Fibroblast of mammary gland (primary cell): Measurements from ENCODE around the gene RNF113B.
A peak's percentile ranks its signal among the peaks of the same experiment; 100 is the strongest.

Experiments used
- DNase-seq: peaks from one replicate; pipeline ENCODE4 v3.0.0-alpha.2; 2010; ENCODE audit warnings: low read depth
- H3K4me3 ChIP-seq: 2 replicates; pipeline ENCODE4 v1.5.1; 2011; ENCODE audit warnings: low read depth, mild to moderate bottlenecking, low read length, moderate library complexity; ENCODE audit not compliant: control insufficient read depth
- CTCF ChIP-seq: conservative IDR thresholded peaks from 2 replicates; pipeline ENCODE4 v1.5.1; 2011; ENCODE audit warnings: low read depth, low read length, inconsistent platforms; ENCODE audit not compliant: control insufficient read depth, insufficient read depth

RNF113B gene

GRCh38 chr13:98144027-98144741 is 32.9 kb downstream of the RNF113B start:
- TF ChIP-seq CTCF: no peak
- peak overlapping the region; percentile 69 for H3K4me3 ChIP-seq
- peak; percentile 62 for DNase-seq

- peak overlapping the region; percentile 69 for H3K4me3 ChIP-seq
- no peak for TF ChIP-seq CTCF
- no peak for DNase-seq
Observed at GRCh38 chr13:98143601-98144026, 33.5 kb downstream of the RNF113B start.

- TF ChIP-seq CTCF: no peak
- peak overlapping the region; percentile 69 for H3K4me3 ChIP-seq
- DNase-seq: no peak
Observed at GRCh38 chr13:98143157-98143553, 33.9 kb downstream of the RNF113B start.

- peak; percentile 45 for DNase-seq
- no peak for TF ChIP-seq CTCF
- H3K4me3 ChIP-seq: peak within 1 kb of the TSS; percentile 69
Observed at GRCh38 chr13:98142380-98143156, 34.5 kb downstream of the RNF113B start, which contains the start of gene FARP1. FARP1 (plus strand) TSS chr13:98143094; CDS start chr13:98213243, 70,149 bp downstream.

- TF ChIP-seq CTCF: no peak
- H3K4me3 ChIP-seq: no peak overlapping the region
- DNase-seq: no peak
Observed at GRCh38 chr13:98141509-98142379, 35.3 kb downstream of the RNF113B start.

- H3K4me3 ChIP-seq: no peak overlapping the region
- no peak for DNase-seq
- TF ChIP-seq CTCF: no peak
Observed at GRCh38 chr13:98141091-98141490, 36.0 kb downstream of the RNF113B start.
